HEK293 (cell line): ENCODE measurements around the gene WDR74.

Source experiments
- HOXA7 ChIP-seq: sonication (generic); formaldehyde crosslinking; IDR thresholded peaks from 2 replicates; pipeline ENCODE4 v1.8.1; 2022; ENCODE audit warnings: missing genetic modification reagents, borderline replicate concordance
- ZNF521 ChIP-seq: fragments of 450-650 bp; formaldehyde crosslinking; IDR thresholded peaks from 2 replicates; pipeline ENCODE4 v1.5.1; 2017; ENCODE audit warnings: missing biosample characterization, mild to moderate bottlenecking, missing genetic modification characterization
- TF ChIP-seq, protein P1 (sequence below): fragments of 450-650 bp; formaldehyde crosslinking; IDR thresholded peaks from 2 replicates; pipeline ENCODE4 v1.5.1; 2016; ENCODE audit warnings: missing biosample characterization, missing genetic modification characterization
- TF ChIP-seq, protein P2 (sequence below): fragments of 450-650 bp; formaldehyde crosslinking; IDR thresholded peaks from 2 replicates; pipeline ENCODE4 v1.5.1; 2016; ENCODE audit warnings: missing biosample characterization, missing genetic modification characterization
- TF ChIP-seq, protein P3 (sequence below): fragments of 450-650 bp; formaldehyde crosslinking; IDR thresholded peaks from 2 replicates; pipeline ENCODE4 v1.5.1; 2016; ENCODE audit warnings: missing biosample characterization, missing genetic modification characterization

DNA sequence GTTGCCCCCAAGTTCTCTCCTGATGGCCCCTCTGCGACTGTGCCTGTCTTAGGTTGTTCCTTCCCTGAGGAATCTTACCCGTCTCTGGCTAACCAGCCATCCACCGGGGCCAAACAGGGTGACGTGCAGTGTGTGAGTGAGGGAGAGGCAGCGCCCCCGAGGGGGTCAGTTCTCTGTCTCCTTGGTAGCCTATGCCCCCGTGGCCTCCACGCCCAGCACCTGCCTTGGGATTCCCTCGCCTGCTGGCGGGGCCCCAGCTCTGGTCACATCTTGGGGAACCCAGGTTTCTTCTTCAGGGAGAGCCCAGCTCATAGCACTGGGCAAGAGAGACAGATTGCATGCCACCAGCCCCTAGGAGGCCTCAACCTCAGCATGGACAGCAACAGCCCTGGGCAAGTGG, 39.9 kb downstream of the WDR74 start:
- no peak for TF ChIP-seq HOXA7 (CRISPR knock-in tag)
- TF ChIP-seq, protein P1, sequence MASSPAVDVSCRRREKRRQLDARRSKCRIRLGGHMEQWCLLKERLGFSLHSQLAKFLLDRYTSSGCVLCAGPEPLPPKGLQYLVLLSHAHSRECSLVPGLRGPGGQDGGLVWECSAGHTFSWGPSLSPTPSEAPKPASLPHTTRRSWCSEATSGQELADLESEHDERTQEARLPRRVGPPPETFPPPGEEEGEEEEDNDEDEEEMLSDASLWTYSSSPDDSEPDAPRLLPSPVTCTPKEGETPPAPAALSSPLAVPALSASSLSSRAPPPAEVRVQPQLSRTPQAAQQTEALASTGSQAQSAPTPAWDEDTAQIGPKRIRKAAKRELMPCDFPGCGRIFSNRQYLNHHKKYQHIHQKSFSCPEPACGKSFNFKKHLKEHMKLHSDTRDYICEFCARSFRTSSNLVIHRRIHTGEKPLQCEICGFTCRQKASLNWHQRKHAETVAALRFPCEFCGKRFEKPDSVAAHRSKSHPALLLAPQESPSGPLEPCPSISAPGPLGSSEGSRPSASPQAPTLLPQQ, result no peak
- TF ChIP-seq, protein P2, sequence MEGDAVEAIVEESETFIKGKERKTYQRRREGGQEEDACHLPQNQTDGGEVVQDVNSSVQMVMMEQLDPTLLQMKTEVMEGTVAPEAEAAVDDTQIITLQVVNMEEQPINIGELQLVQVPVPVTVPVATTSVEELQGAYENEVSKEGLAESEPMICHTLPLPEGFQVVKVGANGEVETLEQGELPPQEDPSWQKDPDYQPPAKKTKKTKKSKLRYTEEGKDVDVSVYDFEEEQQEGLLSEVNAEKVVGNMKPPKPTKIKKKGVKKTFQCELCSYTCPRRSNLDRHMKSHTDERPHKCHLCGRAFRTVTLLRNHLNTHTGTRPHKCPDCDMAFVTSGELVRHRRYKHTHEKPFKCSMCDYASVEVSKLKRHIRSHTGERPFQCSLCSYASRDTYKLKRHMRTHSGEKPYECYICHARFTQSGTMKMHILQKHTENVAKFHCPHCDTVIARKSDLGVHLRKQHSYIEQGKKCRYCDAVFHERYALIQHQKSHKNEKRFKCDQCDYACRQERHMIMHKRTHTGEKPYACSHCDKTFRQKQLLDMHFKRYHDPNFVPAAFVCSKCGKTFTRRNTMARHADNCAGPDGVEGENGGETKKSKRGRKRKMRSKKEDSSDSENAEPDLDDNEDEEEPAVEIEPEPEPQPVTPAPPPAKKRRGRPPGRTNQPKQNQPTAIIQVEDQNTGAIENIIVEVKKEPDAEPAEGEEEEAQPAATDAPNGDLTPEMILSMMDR, result no peak
- no peak for TF ChIP-seq ZNF521
- TF ChIP-seq, protein P3, sequence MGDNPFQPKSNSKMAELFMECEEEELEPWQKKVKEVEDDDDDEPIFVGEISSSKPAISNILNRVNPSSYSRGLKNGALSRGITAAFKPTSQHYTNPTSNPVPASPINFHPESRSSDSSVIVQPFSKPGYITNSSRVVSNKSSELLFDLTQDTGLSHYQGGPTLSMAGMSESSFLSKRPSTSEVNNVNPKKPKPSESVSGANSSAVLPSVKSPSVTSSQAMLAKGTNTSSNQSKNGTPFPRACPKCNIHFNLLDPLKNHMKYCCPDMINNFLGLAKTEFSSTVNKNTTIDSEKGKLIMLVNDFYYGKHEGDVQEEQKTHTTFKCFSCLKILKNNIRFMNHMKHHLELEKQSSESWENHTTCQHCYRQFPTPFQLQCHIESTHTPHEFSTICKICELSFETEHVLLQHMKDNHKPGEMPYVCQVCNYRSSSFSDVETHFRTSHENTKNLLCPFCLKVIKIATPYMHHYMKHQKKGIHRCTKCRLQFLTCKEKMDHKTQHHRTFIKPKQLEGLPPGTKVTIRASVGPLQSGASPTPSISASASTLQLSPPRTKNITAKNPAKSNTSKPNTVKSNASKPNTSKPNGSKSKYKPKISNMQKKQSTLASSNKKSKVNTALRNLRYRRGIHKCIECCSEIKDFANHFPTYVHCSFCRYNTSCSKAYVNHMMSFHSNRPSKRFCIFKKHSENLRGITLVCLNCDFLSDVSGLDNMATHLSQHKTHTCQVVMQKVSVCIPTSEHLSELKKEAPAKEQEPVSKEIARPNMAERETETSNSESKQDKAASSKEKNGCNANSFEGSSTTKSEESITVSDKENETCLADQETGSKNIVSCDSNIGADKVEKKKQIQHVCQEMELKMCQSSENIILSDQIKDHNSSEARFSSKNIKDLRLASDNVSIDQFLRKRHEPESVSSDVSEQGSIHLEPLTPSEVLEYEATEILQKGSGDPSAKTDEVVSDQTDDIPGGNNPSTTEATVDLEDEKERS (tag by site-specific recombination), result no peak
